ENCODE results near the gene RASA1.

GRCh38 chr5:87347841-87348240, 80.2 kb downstream of the RASA1 start:
- TF ChIP-seq, protein P1, sequence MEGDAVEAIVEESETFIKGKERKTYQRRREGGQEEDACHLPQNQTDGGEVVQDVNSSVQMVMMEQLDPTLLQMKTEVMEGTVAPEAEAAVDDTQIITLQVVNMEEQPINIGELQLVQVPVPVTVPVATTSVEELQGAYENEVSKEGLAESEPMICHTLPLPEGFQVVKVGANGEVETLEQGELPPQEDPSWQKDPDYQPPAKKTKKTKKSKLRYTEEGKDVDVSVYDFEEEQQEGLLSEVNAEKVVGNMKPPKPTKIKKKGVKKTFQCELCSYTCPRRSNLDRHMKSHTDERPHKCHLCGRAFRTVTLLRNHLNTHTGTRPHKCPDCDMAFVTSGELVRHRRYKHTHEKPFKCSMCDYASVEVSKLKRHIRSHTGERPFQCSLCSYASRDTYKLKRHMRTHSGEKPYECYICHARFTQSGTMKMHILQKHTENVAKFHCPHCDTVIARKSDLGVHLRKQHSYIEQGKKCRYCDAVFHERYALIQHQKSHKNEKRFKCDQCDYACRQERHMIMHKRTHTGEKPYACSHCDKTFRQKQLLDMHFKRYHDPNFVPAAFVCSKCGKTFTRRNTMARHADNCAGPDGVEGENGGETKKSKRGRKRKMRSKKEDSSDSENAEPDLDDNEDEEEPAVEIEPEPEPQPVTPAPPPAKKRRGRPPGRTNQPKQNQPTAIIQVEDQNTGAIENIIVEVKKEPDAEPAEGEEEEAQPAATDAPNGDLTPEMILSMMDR (IDR thresholded peaks at IDR 0.05): no peak
- no peak for TF ChIP-seq EP300 (IDR thresholded peaks at IDR 0.05)
- TF ChIP-seq POLR2A (IDR thresholded peaks at IDR 0.05): no peak
- no peak for TF ChIP-seq POLR2AphosphoS5 (IDR thresholded peaks at IDR 0.05)
